Activated CD4-positive, CD25-positive, alpha-beta regulatory T cell treated with anti-CD3 and anti-CD28 coated beads, Interleukin-2, amount 50 U/mL, for 72 hours (primary cell): ENCODE data around the gene RBMS3.
"Not testable (repeated sequence)": the region's sequence is repeated elsewhere in the genome, so short reads cannot be mapped to it uniquely, and the experiment has no call there.

Experiments
- DNase-seq: peaks from one replicate; pipeline ENCODE4 v3.0.0; 2021

Gene RBMS3

GRCh38 chr3:29345516-29346300, 64.8 kb downstream of the RBMS3 start:
- DNase-seq, result no peak

GRCh38 chr3:29346828-29347227, 66.0 kb downstream of the RBMS3 start:
- no peak for DNase-seq

- no peak for DNase-seq
Measured at GRCh38 chr3:29347412-29347811, 66.5 kb downstream of the RBMS3 start.

- DNase-seq, result no peak
Measured at GRCh38 chr3:29348316-29348715, 67.4 kb downstream of the RBMS3 start.

- no peak for DNase-seq
Measured at GRCh38 chr3:29349049-29349448, 68.2 kb downstream of the RBMS3 start.

- no peak for DNase-seq
Measured at GRCh38 chr3:29353807-29354206, 72.9 kb downstream of the RBMS3 start.

GRCh38 chr3:29354894-29355293, 74.0 kb downstream of the RBMS3 start:
- DNase-seq, result no peak

- DNase-seq, result no peak
Measured at GRCh38 chr3:29356062-29356461, 75.2 kb downstream of the RBMS3 start.

- not testable (repeated sequence) for DNase-seq
Measured at GRCh38 chr3:29360289-29360688, 79.4 kb downstream of the RBMS3 start.

- DNase-seq, result no peak
Measured at GRCh38 chr3:29363110-29363509, 82.2 kb downstream of the RBMS3 start.

GRCh38 chr3:29370021-29370420, 89.2 kb downstream of the RBMS3 start:
- no peak for DNase-seq

- DNase-seq, result no peak
Measured at GRCh38 chr3:29370476-29371420, 89.9 kb downstream of the RBMS3 start.

GRCh38 chr3:29373131-29373680, 92.3 kb downstream of the RBMS3 start:
- no peak for DNase-seq

GRCh38 chr3:29374226-29374625, 93.4 kb downstream of the RBMS3 start:
- no peak for DNase-seq

- no peak for DNase-seq
Measured at GRCh38 chr3:29379097-29379496, 98.2 kb downstream of the RBMS3 start.

GRCh38 chr3:29381595-29381994, 100.7 kb downstream of the RBMS3 start:
- no peak for DNase-seq

GRCh38 chr3:29382409-29382808, 101.5 kb downstream of the RBMS3 start:
- DNase-seq, result no peak

GRCh38 chr3:29382845-29383244, 102.0 kb downstream of the RBMS3 start:
- DNase-seq, result no peak

- DNase-seq, result no peak
Measured at GRCh38 chr3:29384640-29385039, 103.8 kb downstream of the RBMS3 start.

GRCh38 chr3:29385046-29385830, 104.4 kb downstream of the RBMS3 start:
- no peak for DNase-seq

- no peak for DNase-seq
Measured at GRCh38 chr3:29389362-29389761, 108.5 kb downstream of the RBMS3 start.

- no peak for DNase-seq
Measured at GRCh38 chr3:29392625-29393388, 111.9 kb downstream of the RBMS3 start.
